Esophagus (tissue), 2 donors: Measurements from ENCODE around the gene ODF4. TPM values are rescaled to one million over a fixed set of nuclear protein-coding genes. Genes with fewer than 3 reads are reported as not detected.

Source experiments
- H3K27ac ChIP-seq, 2 donors: one replicate each; pipeline ENCODE4 v1.5.1; 2013; ENCODE audit warnings: low read depth in 2 of 2, mild to moderate bottlenecking in 2 of 2, inconsistent platforms in 1 of 2, low read length in 1 of 2, moderate library complexity in 1 of 2
- H3K27me3 ChIP-seq, 2 donors: one replicate each; pipeline ENCODE4 v1.6.1; 2013; ENCODE audit warnings: low read length in 2 of 2, control low read depth in 1 of 2, mild to moderate bottlenecking in 1 of 2; ENCODE audit not compliant: insufficient read depth in 2 of 2, control insufficient read depth in 1 of 2
- H3K36me3 ChIP-seq, 2 donors: one replicate each; pipeline ENCODE4 v1.6.1; 2013; ENCODE audit warnings: low read length in 1 of 2; ENCODE audit not compliant: control insufficient read depth in 2 of 2, insufficient read depth in 2 of 2
- H3K4me1 ChIP-seq, 2 donors: one replicate each; pipeline ENCODE4 v1.6.1; 2013; ENCODE audit warnings: low read length in 1 of 2; ENCODE audit not compliant: control insufficient read depth in 2 of 2, insufficient read depth in 2 of 2
- H3K4me3 ChIP-seq, 2 donors: one replicate each; pipeline ENCODE4 v1.5.1; 2013; ENCODE audit warnings: low read length in 2 of 2, mild to moderate bottlenecking in 2 of 2, low read depth in 1 of 2, moderate library complexity in 1 of 2
- H3K9me3 ChIP-seq, 2 donors: one replicate each; pipeline ENCODE4 v1.6.1; 2013; ENCODE audit warnings: mild to moderate bottlenecking in 2 of 2, low read depth in 1 of 2, low read length in 1 of 2, moderate library complexity in 1 of 2; ENCODE audit not compliant: control insufficient read depth in 2 of 2, insufficient read depth in 1 of 2
- WGBS, 2 donors: extraction: QIAGEN DNeasy Blood & Tissue Kit; methylation state at CpG; one replicate each; pipeline ENCODE4 v1.1.7; 2013; 5-methylcytosine and 5-hydroxymethylcytosine counted together
- polyA plus RNA-seq, 2 donors: library from polyadenylated mRNA; stranded (reverse); fragments of 200-250 nt; gene quantifications; one replicate each; pipeline ENCODE4 v1.2.3, GENCODE V29; 2013
- donor health status: healthy with polysubstance abuse.
- donor health status: Bipolar disorder and iron deficiency.

The ODF4 gene
- polyA plus RNA-seq, 2 donors = 0.27 to 0.41 TPM

DNA sequence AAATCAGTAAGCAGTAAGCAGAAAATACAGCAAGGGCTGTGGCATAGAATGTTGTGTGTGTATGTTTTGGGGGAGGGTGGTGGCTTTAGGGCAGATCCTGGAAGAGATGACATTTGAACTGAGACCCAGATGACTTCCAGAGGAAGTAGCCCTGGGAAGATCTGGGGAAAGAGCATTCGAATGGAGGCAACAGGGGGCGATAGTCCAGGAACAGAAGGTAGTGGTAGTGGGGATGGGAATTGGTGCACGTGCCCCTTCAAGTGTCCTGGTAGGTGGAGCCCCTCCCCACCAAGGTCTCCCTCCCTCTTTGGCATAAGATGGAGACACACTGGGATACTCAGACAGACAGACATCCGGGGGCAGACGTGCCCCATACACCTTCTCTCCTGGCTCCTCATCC lies 15.5 kb upstream of the ODF4 start:
- Histone ChIP-seq H3K27me3 (peaks cover 0 to 4% of the 10 kb centered on the region in 2 donors), H3K36me3 (no peaks in the 10 kb centered on the region), H3K27ac (no peak overlapping the region)

DNA sequence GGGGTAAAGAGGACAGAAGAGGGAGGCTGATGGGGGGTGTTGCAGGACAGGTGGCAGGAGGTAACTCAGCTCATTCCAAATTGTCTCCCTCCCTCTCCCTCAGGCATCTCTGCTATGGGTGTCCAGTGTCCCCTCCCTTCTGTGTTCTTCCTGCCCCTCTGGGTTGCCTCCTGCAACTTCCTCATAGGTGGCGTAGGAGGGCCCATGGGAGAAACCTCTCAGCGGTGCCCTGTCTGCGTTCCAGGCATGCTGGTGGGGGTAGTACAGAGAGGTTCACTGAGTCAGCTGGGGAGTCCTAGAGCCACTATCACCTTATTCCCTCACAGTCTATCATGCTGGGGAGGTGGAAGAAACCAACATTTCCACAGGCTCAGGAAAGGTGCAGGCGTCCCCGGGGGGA lies 14.7 kb upstream of the ODF4 start:
- Histone ChIP-seq H3K4me1 (peaks cover 0 to 11% of the 10 kb centered on the region in 2 donors), H3K9me3 (no peaks in the 10 kb centered on the region), H3K27me3 (peaks cover 0 to 4% of the 10 kb centered on the region in 2 donors), H3K27ac (no peak overlapping the region), H3K4me3 (no peak overlapping the region), H3K36me3 (no peaks in the 10 kb centered on the region)
- 74 to 78% methylated on average over 5 of the region's 5 CpGs for WGBS, 2 donors

More for the DNA sequence above, 15.5 kb upstream of the ODF4 start:
- no peaks in the 10 kb centered on the region for H3K9me3 ChIP-seq
- peaks cover 0 to 11% of the 10 kb centered on the region in 2 donors for H3K4me1 ChIP-seq
- WGBS, 2 donors = 76 to 79% methylated on average over 5 of the region's 5 CpGs
- no peak overlapping the region for H3K4me3 ChIP-seq

DNA sequence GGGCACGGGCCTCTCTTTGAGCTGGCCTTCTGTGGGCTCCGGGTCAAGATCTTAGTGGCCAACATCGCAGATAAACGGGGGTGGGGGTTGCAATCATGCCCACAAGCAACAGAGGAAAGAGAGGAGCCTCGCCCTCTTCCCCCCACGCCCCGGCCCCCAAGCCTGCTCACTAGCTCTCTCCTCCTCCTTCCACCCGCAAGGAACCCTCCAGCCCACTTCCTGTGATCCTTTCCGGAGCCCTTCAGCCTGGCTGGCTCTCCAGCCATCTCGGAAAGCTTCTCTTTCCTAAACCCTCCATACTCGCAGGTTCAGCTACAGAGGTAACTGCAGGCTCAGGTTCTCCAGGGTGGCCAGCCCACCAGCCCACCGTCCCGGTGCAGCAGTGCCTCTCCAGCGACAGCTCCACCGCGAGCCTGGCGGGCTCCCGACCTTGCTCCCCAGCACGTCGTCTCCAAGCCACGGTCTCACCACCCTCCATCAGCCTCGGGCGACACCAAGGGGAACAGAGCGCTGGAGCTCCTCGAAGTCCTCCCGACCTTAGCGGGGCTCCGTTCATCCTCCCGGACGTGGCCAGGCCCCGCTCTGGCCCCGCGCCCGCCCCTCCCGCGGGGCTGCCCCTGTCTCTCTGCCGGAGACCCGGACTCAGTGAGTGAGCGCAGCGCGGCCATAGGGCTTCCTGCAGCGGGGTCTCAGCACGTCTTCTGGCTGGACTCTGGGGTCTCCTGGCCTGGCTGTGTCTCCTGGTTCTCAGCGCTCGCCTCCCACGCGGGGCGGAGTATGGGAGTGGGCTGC lies 12.9 kb upstream of the ODF4 start:
- Histone ChIP-seq H3K27me3 (peaks cover 0 to 4% of the 10 kb centered on the region in 2 donors), H3K27ac (peak overlapping the region; percentile 1 to 14), H3K36me3 (no peaks in the 10 kb centered on the region), H3K9me3 (no peaks in the 10 kb centered on the region), H3K4me1 (peaks cover 0 to 11% of the 10 kb centered on the region in 2 donors), H3K4me3 (peak overlapping the region; percentile 32 to 43)
- WGBS, 2 donors = 4 to 6% methylated on average over 48 of the region's 48 CpGs

DNA sequence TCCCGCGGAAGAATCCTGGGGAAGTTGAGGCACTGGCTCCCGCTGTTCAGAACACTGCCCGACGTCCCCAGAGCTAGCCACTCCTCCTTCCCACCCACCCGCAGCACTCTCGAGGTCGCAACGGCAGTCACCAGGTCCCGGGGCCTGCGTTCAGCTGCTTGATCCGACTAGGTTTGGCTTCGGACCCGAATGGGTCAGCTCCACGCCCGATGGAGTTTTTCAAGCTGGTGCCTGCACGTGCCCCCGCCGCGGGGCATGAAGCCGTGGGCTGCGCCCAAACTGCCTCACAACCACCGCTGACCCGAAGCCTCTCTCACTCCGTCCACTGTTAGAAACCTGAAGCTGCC lies 12.4 kb upstream of the ODF4 start:
- peaks cover 0 to 4% of the 10 kb centered on the region in 2 donors for H3K27me3 ChIP-seq
- H3K36me3 ChIP-seq = no peaks in the 10 kb centered on the region
- peak overlapping the region; percentile 32 to 43 for H3K4me3 ChIP-seq
- H3K9me3 ChIP-seq = no peaks in the 10 kb centered on the region
- WGBS, 2 donors = 12 to 15% methylated on average over 25 of the region's 25 CpGs
- peaks cover 0 to 11% of the 10 kb centered on the region in 2 donors for H3K4me1 ChIP-seq
- peak overlapping the region in 1 of 2 donors; percentile 14 for H3K27ac ChIP-seq

DNA sequence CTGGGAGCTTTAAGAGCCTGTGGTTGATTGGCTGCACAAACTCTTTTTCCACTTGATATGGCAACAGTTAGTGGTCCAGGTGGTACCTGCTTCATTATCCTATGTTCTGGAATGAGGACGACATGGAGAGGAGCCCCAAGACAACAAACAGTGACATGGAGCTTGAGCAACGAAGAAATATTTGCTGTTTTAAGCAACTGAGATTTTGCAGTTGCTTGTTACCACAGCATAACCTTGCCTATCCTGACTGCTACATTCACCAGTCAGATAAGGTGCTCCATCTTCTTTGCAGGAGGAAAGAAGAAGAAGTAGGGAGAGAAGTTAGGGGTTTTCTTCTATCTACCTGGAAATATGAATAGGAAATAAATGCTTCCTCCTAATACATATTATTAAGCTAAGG lies 7.5 kb upstream of the ODF4 start:
- WGBS, 2 donors = 82 to 93% methylated on average over 2 of the region's 2 CpGs
- Histone ChIP-seq H3K36me3 (no peaks in the 10 kb centered on the region), H3K27me3 (peaks cover 0 to 4% of the 10 kb centered on the region in 2 donors), H3K9me3 (no peaks in the 10 kb centered on the region), H3K4me3 (no peak overlapping the region), H3K4me1 (peaks cover 0 to 3% of the 10 kb centered on the region in 2 donors), H3K27ac (no peak overlapping the region)

DNA sequence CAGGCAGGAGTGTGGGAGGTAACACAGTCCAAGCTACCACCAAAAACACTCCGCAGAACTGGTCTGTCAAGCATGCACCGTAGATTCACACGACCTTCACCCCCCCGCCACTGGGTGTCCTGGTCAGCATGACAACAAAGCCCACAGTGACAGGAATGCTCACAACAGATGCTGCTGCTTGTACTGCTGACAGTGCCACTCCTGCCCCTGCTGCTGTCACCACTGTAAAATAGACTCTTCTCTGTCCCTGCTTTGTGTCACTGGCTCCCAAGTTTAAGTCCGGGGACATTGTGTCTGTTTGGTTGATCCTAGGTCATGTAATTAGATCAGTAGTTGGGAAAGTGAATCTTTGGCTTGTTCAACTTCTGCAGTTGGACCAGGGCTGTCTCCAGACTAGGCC lies 7.0 kb upstream of the ODF4 start:
- WGBS, 2 donors = 49 to 57% methylated on average over 5 of the region's 5 CpGs

DNA sequence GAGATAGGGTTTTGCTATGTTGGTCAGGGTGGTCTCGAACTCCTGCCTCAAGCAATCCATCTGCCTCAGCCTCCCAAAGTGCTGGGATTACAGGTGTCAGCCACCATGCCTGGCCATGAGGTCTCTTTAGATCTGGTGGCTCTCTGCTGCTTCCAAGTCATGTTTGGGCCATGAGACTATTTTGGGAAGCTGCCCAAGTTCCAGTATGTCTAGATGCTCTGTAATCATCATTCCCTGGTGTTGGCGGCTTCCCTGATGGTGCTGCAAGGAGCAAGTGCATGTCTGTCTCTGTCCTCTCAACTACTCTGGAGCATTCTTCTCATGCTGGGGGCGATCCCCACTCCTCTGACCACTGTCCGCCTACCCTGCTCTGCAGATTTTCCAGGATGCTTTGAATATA lies 6.4 kb upstream of the ODF4 start:
- Histone ChIP-seq H3K36me3 (no peaks in the 10 kb centered on the region), H3K27me3 (no peaks in the 10 kb centered on the region), H3K4me1 (no peaks in the 10 kb centered on the region), H3K9me3 (no peaks in the 10 kb centered on the region), H3K4me3 (no peak overlapping the region), H3K27ac (no peak overlapping the region)
- 92 to 96% methylated on average over 4 of the region's 4 CpGs for WGBS, 2 donors

More for the DNA sequence above, 7.0 kb upstream of the ODF4 start:
- H3K27ac ChIP-seq = no peak overlapping the region
- H3K4me1 ChIP-seq = no peaks in the 10 kb centered on the region
- H3K4me3 ChIP-seq = no peak overlapping the region
- no peaks in the 10 kb centered on the region for H3K36me3 ChIP-seq
- peaks cover 0 to 3% of the 10 kb centered on the region in 2 donors for H3K27me3 ChIP-seq
- H3K9me3 ChIP-seq = no peaks in the 10 kb centered on the region

DNA sequence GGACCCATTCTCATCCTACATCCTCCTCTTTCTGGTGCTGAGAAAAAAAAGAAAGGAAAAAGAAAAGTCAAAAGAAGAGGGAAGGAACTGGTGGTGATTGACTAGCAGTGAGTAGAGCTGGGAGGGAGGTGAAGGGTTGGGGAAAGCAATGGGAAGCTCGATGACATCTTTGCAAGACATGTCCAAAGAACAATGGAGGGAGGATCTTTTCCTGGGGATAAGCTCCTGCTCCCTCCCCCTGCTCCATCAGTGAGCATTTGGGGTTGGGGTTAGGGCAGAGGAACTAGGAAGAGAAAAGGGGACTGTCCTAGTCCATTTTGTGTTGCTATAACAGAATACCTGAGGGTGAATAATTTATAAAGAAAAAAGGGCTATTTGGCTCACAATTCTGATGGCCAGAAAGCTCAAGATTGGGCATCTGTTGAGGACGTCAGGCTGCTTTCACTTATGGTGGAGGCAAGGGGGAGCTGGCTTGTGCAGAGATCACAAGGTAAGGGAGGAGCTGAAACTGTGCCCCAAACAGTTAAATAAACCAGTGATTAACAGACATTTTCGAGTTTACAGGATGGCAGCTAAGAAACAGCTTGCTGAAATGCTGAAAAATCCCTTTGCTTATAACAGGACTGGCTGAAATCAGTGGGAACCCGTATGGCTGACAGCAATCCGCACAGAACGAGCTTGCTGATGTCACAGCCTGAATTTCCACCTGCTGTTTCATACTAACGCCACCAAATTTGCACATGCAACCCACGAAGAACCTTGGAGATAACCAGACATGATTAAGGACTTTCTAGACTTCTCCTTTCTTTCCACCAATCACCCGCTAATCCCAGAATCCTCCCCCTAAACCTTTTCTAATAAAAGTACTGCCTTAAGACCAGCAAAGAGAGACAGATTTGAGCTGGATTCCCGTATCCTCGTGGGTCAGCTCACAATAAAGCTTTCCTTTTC lies 1.6 kb upstream of the ODF4 start:
- H3K36me3 ChIP-seq = no peaks in the 10 kb centered on the region
- no peak overlapping the region for H3K27ac ChIP-seq
- H3K4me1 ChIP-seq = no peaks in the 10 kb centered on the region
- WGBS, 2 donors = 38 to 44% methylated on average over 11 of the region's 11 CpGs
- H3K9me3 ChIP-seq = no peaks in the 10 kb centered on the region
- H3K27me3 ChIP-seq = no peaks in the 10 kb centered on the region
- no peak overlapping the region for H3K4me3 ChIP-seq

DNA sequence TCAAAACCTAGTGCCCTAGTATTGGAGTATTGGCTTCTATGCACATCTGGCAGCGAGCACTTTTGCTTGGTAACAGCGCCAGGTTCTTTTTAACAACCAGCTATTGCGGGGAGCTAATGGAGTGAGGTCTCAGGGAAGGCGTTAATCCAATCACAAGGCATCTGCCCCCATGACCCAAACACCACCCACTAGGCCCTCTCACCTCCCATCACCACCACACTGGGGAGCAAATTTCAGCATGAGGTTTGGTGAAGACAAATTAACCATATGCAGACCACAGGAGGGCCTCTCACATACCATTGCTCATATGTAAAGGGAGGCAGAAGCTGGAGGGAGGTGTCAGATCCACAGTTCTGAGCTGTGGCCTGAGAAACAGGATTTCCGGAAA lies 893 bp upstream of the ODF4 start:
- Histone ChIP-seq H3K4me3 (no peak overlapping the region), H3K27ac (no peak overlapping the region), H3K9me3 (no peaks in the 10 kb centered on the region), H3K4me1 (no peaks in the 10 kb centered on the region), H3K36me3 (no peaks in the 10 kb centered on the region), H3K27me3 (no peaks in the 10 kb centered on the region)
- WGBS, 2 donors = 86 to 87% methylated on average over 5 of the region's 5 CpGs
